Measurements from ENCODE around the gene ATP6V1G1. TPM values are rescaled to one million over a fixed set of nuclear protein-coding genes. Genes with fewer than 3 reads are reported as not detected.
"Not testable (repeated sequence)": the region's sequence is repeated elsewhere in the genome, so short reads cannot be mapped to it uniquely, and the experiment has no call there.

The ATP6V1G1 gene
- total RNA-seq, 2 experiments from 2014 or later: 92.4 to 94.2 TPM

- DNase-seq: no peak
- Mint-ChIP-seq H3K27ac (no peak overlapping the region), H3K27me3 (peaks cover 17% of the 10 kb centered on the region), H3K9me3 (no peaks in the 10 kb centered on the region), H3K4me1 (no peaks in the 10 kb centered on the region), H3K36me3 (ENCODE audit: low read depth) (no peaks in the 10 kb centered on the region), H3K4me3 (no peak overlapping the region)
- CTCF ChIA-PET: no interaction called here
- POLR2A ChIA-PET: no interaction called here
These were observed 27.6 kb upstream of the ATP6V1G1 start for GRCh38 chr9:114559830-114560513.

GRCh38 chr9:114560956-114561355 lies 26.6 kb upstream of the ATP6V1G1 start:
- POLR2A ChIA-PET: no interaction called here
- no peaks in the 10 kb centered on the region for H3K36me3 Mint-ChIP-seq (ENCODE audit: low read depth)
- H3K9me3 Mint-ChIP-seq: no peaks in the 10 kb centered on the region

GRCh38 chr9:114561771-114562170 lies 25.8 kb upstream of the ATP6V1G1 start:
- no peak for DNase-seq
- H3K36me3 Mint-ChIP-seq (ENCODE audit: low read depth): no peaks in the 10 kb centered on the region
- H3K4me3 Mint-ChIP-seq: no peak overlapping the region
- H3K27me3 Mint-ChIP-seq: peaks cover 15% of the 10 kb centered on the region
- POLR2A ChIA-PET: no interaction called here
- CTCF ChIA-PET: no interaction called here
- no peaks in the 10 kb centered on the region for H3K9me3 Mint-ChIP-seq
- H3K27ac Mint-ChIP-seq: no peak overlapping the region
- H3K4me1 Mint-ChIP-seq: peaks cover 2% of the 10 kb centered on the region

More at GRCh38 chr9:114560956-114561355, 26.6 kb upstream of the ATP6V1G1 start:
- Mint-ChIP-seq H3K27ac (no peak overlapping the region), H3K4me1 (no peaks in the 10 kb centered on the region), H3K27me3 (peaks cover 15% of the 10 kb centered on the region), H3K4me3 (no peak overlapping the region)
- DNase-seq: no peak
- CTCF ChIA-PET: no interaction called here

- ChIA-PET CTCF (interaction anchor here (1.8 kb wide), 1 partner anchor 88 kb away, joined by 4 read pairs; no protein-coding TSS in a partner anchor), POLR2A (no interaction called here)
- Mint-ChIP-seq H3K36me3 (ENCODE audit: low read depth) (no peaks in the 10 kb centered on the region), H3K4me3 (no peak overlapping the region), H3K4me1 (peaks cover 2% of the 10 kb centered on the region), H3K27me3 (peaks cover 15% of the 10 kb centered on the region), H3K9me3 (no peaks in the 10 kb centered on the region), H3K27ac (no peak overlapping the region)
- no peak for DNase-seq
These were observed 22.4 kb upstream of the ATP6V1G1 start for GRCh38 chr9:114565204-114565603.

- ChIA-PET POLR2A (no interaction called here), CTCF (interaction anchor here (0.6 kb wide), 1 partner anchor 16 kb away, joined by 7 read pairs; no protein-coding TSS in a partner anchor)
- H3K9me3 Mint-ChIP-seq: no peaks in the 10 kb centered on the region
- no peak for DNase-seq
- peaks cover 2% of the 10 kb centered on the region for H3K4me1 Mint-ChIP-seq
- H3K27me3 Mint-ChIP-seq: peaks cover 8% of the 10 kb centered on the region
- no peak overlapping the region for H3K27ac Mint-ChIP-seq
- H3K36me3 Mint-ChIP-seq (ENCODE audit: low read depth): no peaks in the 10 kb centered on the region
- H3K4me3 Mint-ChIP-seq: no peak overlapping the region
These were observed 16.8 kb upstream of the ATP6V1G1 start for GRCh38 chr9:114570742-114571141.

- CTCF ChIA-PET: interaction anchor here (0.7 kb wide), 1 partner anchor 165 kb away, joined by 3 read pairs; no protein-coding TSS in a partner anchor
- Mint-ChIP-seq H3K4me3 (no peak overlapping the region), H3K9me3 (no peaks in the 10 kb centered on the region), H3K4me1 (no peaks in the 10 kb centered on the region), H3K36me3 (ENCODE audit: low read depth) (no peaks in the 10 kb centered on the region), H3K27ac (no peak overlapping the region), H3K27me3 (peaks cover 8% of the 10 kb centered on the region)
- no peak for DNase-seq
- POLR2A ChIA-PET: no interaction called here
These were observed 16.2 kb upstream of the ATP6V1G1 start for GRCh38 chr9:114571391-114571790.

- DNase-seq: no peak
- ChIA-PET CTCF (interaction anchor here (0.7 kb wide), 1 partner anchor 166 kb away, joined by 3 read pairs; no protein-coding TSS in a partner anchor), POLR2A (interaction anchor here (0.8 kb wide), 1 partner anchor 16 kb away, joined by 3 read pairs; the partner anchor contains the start of gene ATP6V1G1)
- Mint-ChIP-seq H3K36me3 (ENCODE audit: low read depth) (no peaks in the 10 kb centered on the region), H3K4me3 (no peak overlapping the region), H3K27ac (no peak overlapping the region), H3K9me3 (no peaks in the 10 kb centered on the region), H3K4me1 (no peaks in the 10 kb centered on the region), H3K27me3 (peaks cover 8% of the 10 kb centered on the region)
These were observed 15.4 kb upstream of the ATP6V1G1 start for GRCh38 chr9:114572199-114572598.

GRCh38 chr9:114574438-114574837 lies 13.1 kb upstream of the ATP6V1G1 start:
- no peaks in the 10 kb centered on the region for H3K36me3 Mint-ChIP-seq (ENCODE audit: low read depth)
- no peak overlapping the region for H3K4me3 Mint-ChIP-seq
- peaks cover 8% of the 10 kb centered on the region for H3K27me3 Mint-ChIP-seq
- ChIA-PET POLR2A (no interaction called here), CTCF (interaction anchor here (1.0 kb wide), 1 partner anchor 11 kb away, joined by 3 read pairs; no protein-coding TSS in a partner anchor)
- no peaks in the 10 kb centered on the region for H3K9me3 Mint-ChIP-seq
- no peak for DNase-seq
- no peaks in the 10 kb centered on the region for H3K4me1 Mint-ChIP-seq
- H3K27ac Mint-ChIP-seq: no peak overlapping the region

GRCh38 chr9:114576779-114577178 lies 10.8 kb upstream of the ATP6V1G1 start:
- H3K27me3 Mint-ChIP-seq; H3K4me3 Mint-ChIP-seq; H3K4me1 Mint-ChIP-seq; H3K9me3 Mint-ChIP-seq; H3K27ac Mint-ChIP-seq; H3K36me3 Mint-ChIP-seq (ENCODE audit: low read depth); DNase-seq: not testable (repeated sequence)
- ChIA-PET POLR2A (interaction anchor here (2.2 kb wide), 1 partner anchor 10 kb away, joined by 10 read pairs; the partner anchor contains the start of gene ATP6V1G1), CTCF (interaction anchor here (1.6 to 2.2 kb wide), 3 partner anchors 11 to 77 kb away, joined by 4 to 8 read pairs (median 5); partner anchors contain the start of gene ATP6V1G1)

- H3K9me3 Mint-ChIP-seq; H3K4me3 Mint-ChIP-seq; H3K4me1 Mint-ChIP-seq; H3K27ac Mint-ChIP-seq; H3K27me3 Mint-ChIP-seq; DNase-seq; H3K36me3 Mint-ChIP-seq (ENCODE audit: low read depth): not testable (repeated sequence)
- POLR2A ChIA-PET: interaction anchor here (2.1 kb wide), 1 partner anchor 9 kb away, joined by 5 read pairs; the partner anchor contains the start of gene ATP6V1G1
- CTCF ChIA-PET: interaction anchor here (1.9 kb wide), 1 partner anchor 9 kb away, joined by 8 read pairs; the partner anchor contains the start of gene ATP6V1G1
These were observed 9.4 kb upstream of the ATP6V1G1 start for GRCh38 chr9:114578134-114578533.

- H3K9me3 Mint-ChIP-seq: no peaks in the 10 kb centered on the region
- H3K36me3 Mint-ChIP-seq (ENCODE audit: low read depth): no peaks in the 10 kb centered on the region
- ChIA-PET POLR2A (no interaction called here), CTCF (no interaction called here)
- no peak for DNase-seq
- H3K4me3 Mint-ChIP-seq: no peak overlapping the region
- H3K27ac Mint-ChIP-seq: no peak overlapping the region
- no peaks in the 10 kb centered on the region for H3K4me1 Mint-ChIP-seq
- H3K27me3 Mint-ChIP-seq: no peaks in the 10 kb centered on the region
These were observed 6.9 kb upstream of the ATP6V1G1 start for GRCh38 chr9:114580609-114581193.

GRCh38 chr9:114583371-114584155 lies 4.0 kb upstream of the ATP6V1G1 start:
- no peaks in the 10 kb centered on the region for H3K27me3 Mint-ChIP-seq
- CTCF ChIA-PET: interaction anchor here (0.7 to 1.3 kb wide), 2 partner anchors 8 to 284 kb away, joined by 3 to 7 read pairs; no protein-coding TSS in a partner anchor
- peaks cover 10% of the 10 kb centered on the region for H3K36me3 Mint-ChIP-seq (ENCODE audit: low read depth)
- no peak overlapping the region for H3K27ac Mint-ChIP-seq
- no peaks in the 10 kb centered on the region for H3K9me3 Mint-ChIP-seq
- H3K4me1 Mint-ChIP-seq: peaks cover 13% of the 10 kb centered on the region
- H3K4me3 Mint-ChIP-seq: no peak overlapping the region
- no peak for DNase-seq
- POLR2A ChIA-PET: interaction anchor here (2.1 kb wide), 1 partner anchor 9 kb away, joined by 5 read pairs; no protein-coding TSS in a partner anchor

All from activated CD4-positive, alpha-beta memory T cell treated with anti-CD3 and anti-CD28 coated beads, Interleukin-2, amount 10 ng/mL, durations not matched to agents 7 days and 5 days (primary cell).